Epithelial cell of proximal tubule (primary cell): ENCODE measurements around the gene RGS18. TPM values are rescaled to one million over a fixed set of nuclear protein-coding genes. Genes with fewer than 3 reads are reported as not detected.

Experiments
- DNase-seq: peaks from one replicate; pipeline ENCODE4 v3.0.0-alpha.2; 2011; ENCODE audit warnings: low read depth
- H3K4me3 ChIP-seq: 2 replicates; pipeline ENCODE4 v1.5.1; 2011; ENCODE audit warnings: low read depth, mild to moderate bottlenecking, low read length
- CTCF ChIP-seq: conservative IDR thresholded peaks from 2 replicates; pipeline ENCODE4 v1.5.1; 2012; ENCODE audit warnings: low read depth, mild to moderate bottlenecking, low read length
- total RNA-seq: library from RNA; depleted of rRNA; stranded (reverse); fragments of >200 nt; gene quantifications from 2 replicates; pipeline ENCODE4 v1.2.3, GENCODE V29; 2015

Gene RGS18
- total RNA-seq: not detected in 2 replicates

GRCh38 chr1:192158181-192158580 lies at the start of gene RGS18:
RGS18 (plus strand) TSS chr1:192158462; CDS start chr1:192158638, 176 bp downstream.
- no peak for TF ChIP-seq CTCF
- DNase-seq: no peak
- H3K4me3 ChIP-seq: no peak within 1 kb of the TSS

GRCh38 chr1:192109576-192109975 lies 48.7 kb upstream of the RGS18 start:
- no peak for DNase-seq
- no peak for TF ChIP-seq CTCF
- no peak overlapping the region for H3K4me3 ChIP-seq

- DNase-seq: no peak
- TF ChIP-seq CTCF: no peak
- no peak overlapping the region for H3K4me3 ChIP-seq
Measured at GRCh38 chr1:192115000-192115399, 43.3 kb upstream of the RGS18 start.

- DNase-seq: no peak
- H3K4me3 ChIP-seq: no peak overlapping the region
- TF ChIP-seq CTCF: no peak
Measured at GRCh38 chr1:192118881-192119405, 39.3 kb upstream of the RGS18 start.

- TF ChIP-seq CTCF: no peak
- H3K4me3 ChIP-seq: no peak overlapping the region
- no peak for DNase-seq
Measured at GRCh38 chr1:192119701-192120100, 38.6 kb upstream of the RGS18 start.

- no peak for TF ChIP-seq CTCF
- no peak for DNase-seq
- no peak overlapping the region for H3K4me3 ChIP-seq
Measured at GRCh38 chr1:192122668-192123067, 35.6 kb upstream of the RGS18 start.

GRCh38 chr1:192123212-192123611 lies 35.0 kb upstream of the RGS18 start:
- no peak for TF ChIP-seq CTCF
- no peak overlapping the region for H3K4me3 ChIP-seq
- no peak for DNase-seq
